GM12878 (cell line): ENCODE data around the gene FAM120A. TPM values are rescaled to one million over a fixed set of nuclear protein-coding genes. Genes with fewer than 3 reads are reported as not detected.
"Not testable (repeated sequence)": the region's sequence is repeated elsewhere in the genome, so short reads cannot be mapped to it uniquely, and the experiment has no call there.

ENCODE experiments used
- ATAC-seq: fragments of 200-7000 bp; cut with Tn5 transposase; 3 replicates; pipeline ENCODE4 v1.9.1; 2020; ENCODE audit warnings: mild to moderate bottlenecking, moderate library complexity
- BruUV-seq: library from RNA; stranded (reverse); fragments of 400-500 nt; replicated peaks from 2 replicates; lab custom pipeline; 2021; lab: Mats Ljungman, UMichigan
- CTCF ChIA-PET: fragments of 300-600 bp; sonication (Branson Sonifier 250); formaldehyde crosslinking; extraction: SDS; loops from one replicate; lab custom pipeline; 2021; ENCODE audit warnings: inconsistent platforms; lab: Yijun Ruan, JAX
- POLR2A ChIA-PET: fragments of 350-600 bp; formaldehyde crosslinking; extraction: SDS; loops from one replicate; lab custom pipeline; 2021; ENCODE audit warnings: inconsistent platforms; lab: Charles Lee
- RAD21 ChIA-PET: fragments of 300-600 bp; sonication (Branson Sonifier 250); formaldehyde crosslinking; loops from one replicate; lab custom pipeline; 2023; ENCODE audit warnings: antibody characterized with exemption; ENCODE audit not compliant: unreplicated experiment; lab: Charles Lee
- SMC1A ChIA-PET: fragments of 300-600 bp; sonication (Branson Sonifier 250); formaldehyde crosslinking; loops from one replicate; lab custom pipeline; 2023; ENCODE audit not compliant: unreplicated experiment, uncharacterized antibody; lab: Charles Lee
- DNase-seq: peaks from one replicate; pipeline ENCODE4 v3.0.0-alpha.2; 2011; ENCODE audit warnings: low read depth, low spot score
- FAIRE-seq: peaks from 3 replicates; lab custom pipeline; 2011; peaks lifted over from hg19 to GRCh38; lab: Jason Lieb, UNC
- H2AFZ ChIP-seq: 2 replicates; pipeline ENCODE4 v1.6.0; 2011; ENCODE audit warnings: low read depth, low read length, control low read depth; ENCODE audit not compliant: control insufficient read depth
- H3K27ac ChIP-seq: 2 replicates; pipeline ENCODE4 v1.5.1; 2011; ENCODE audit warnings: control low read depth; ENCODE audit not compliant: control insufficient read depth, insufficient read depth
- H3K27me3 ChIP-seq, 2 experiments: replicated peaks in 1 of 2; 2 replicates each; pipeline versions ENCODE4 v1.6.0 to v1.6.1; 2011; ENCODE audit warnings: low read length in 1 of 2; ENCODE audit not compliant: control insufficient read depth in 2 of 2, insufficient read depth in 2 of 2
- H3K36me3 ChIP-seq, 2 experiments: 2 replicates each; pipeline ENCODE4 v1.5.1; 2011; ENCODE audit warnings: low read length in 1 of 2; ENCODE audit not compliant: control insufficient read depth in 2 of 2, insufficient read depth in 2 of 2
- H3K4me1 ChIP-seq: 2 replicates; pipeline ENCODE4 v1.6.1; 2011; ENCODE audit warnings: mild to moderate bottlenecking, low read length, moderate library complexity, mixed read lengths; ENCODE audit not compliant: control insufficient read depth, insufficient read depth
- H3K4me2 ChIP-seq: 2 replicates; pipeline ENCODE4 v1.6.0; 2011; ENCODE audit warnings: control low read depth; ENCODE audit not compliant: control insufficient read depth, insufficient read depth
- H3K4me3 ChIP-seq: fragments of 200-600 bp; sonication (generic); 2 replicates; pipeline ENCODE4 v1.5.1; 2016
- H3K79me2 ChIP-seq: 2 replicates; pipeline ENCODE4 v1.6.0; 2011; ENCODE audit warnings: low read length; ENCODE audit not compliant: control insufficient read depth, insufficient read depth
- H3K9ac ChIP-seq: 2 replicates; pipeline ENCODE4 v1.8.0; 2011; ENCODE audit warnings: low read length, control low read depth, mixed read lengths; ENCODE audit not compliant: control insufficient read depth, insufficient read depth
- H3K9me3 ChIP-seq: replicated peaks from 3 replicates; pipeline ENCODE4 v1.5.1; 2011; ENCODE audit warnings: mild to moderate bottlenecking, low read length; ENCODE audit not compliant: control insufficient read depth, insufficient read depth
- H4K20me1 ChIP-seq: 2 replicates; pipeline ENCODE4 v1.6.0; 2011; ENCODE audit not compliant: control insufficient read depth, insufficient read depth
- KAT2A ChIP-seq: conservative IDR thresholded peaks from 2 replicates; pipeline ENCODE4 v1.6.1; 2011; ENCODE audit warnings: low read depth, low read length; ENCODE audit not compliant: control insufficient read depth
- NR2F1 ChIP-seq: fragments of 450-650 bp; conservative IDR thresholded peaks from 2 replicates; pipeline ENCODE4 v1.6.1; 2017; ENCODE audit warnings: mild to moderate bottlenecking
- YY1 ChIP-seq: IDR thresholded peaks from 2 replicates; pipeline ENCODE4 v1.6.1; 2011; ENCODE audit warnings: low read depth, mild to moderate bottlenecking, low read length
- ZNF622 ChIP-seq: fragments of 450-650 bp; IDR thresholded peaks from 2 replicates; pipeline ENCODE4 v1.6.1; 2017; ENCODE audit warnings: mild to moderate bottlenecking, inconsistent platforms
- WGBS: methylation state at CpG from one replicate; pipeline ENCODE4 v1.1.6; 2016; ENCODE audit warnings: low lambda C conversion rate; ENCODE audit not compliant: insufficient replicate concordance, insufficient coverage; ENCODE audit errors: missing lambda C conversion rate; 5-methylcytosine and 5-hydroxymethylcytosine counted together
- in situ Hi-C: fragments of 300-500 bp; cut with MboI; formaldehyde crosslinking; loops from 9 replicates; pipeline ENCODE4 v1.14.3; 2018; ENCODE audit warnings: mixed read lengths
- intact Hi-C: fragments of 100-400 bp; cut with micrococcal nuclease; formaldehyde crosslinking; loops from one replicate; pipeline ENCODE4 v1.14.2; 2022; ENCODE audit not compliant: unreplicated experiment
- polyA plus RNA-seq, 11 experiments: library from polyadenylated mRNA; depleted of rRNA in 4 of 11; unstranded in 6 of 11; stranded (reverse) in 5 of 11; fragments of >200 nt; fragmentation: Nextera tagmentation in 4 of 11; fragmentation: Illumina TruSeq in 1 of 11; extraction: Ambion mirVana in 4 of 11; extraction: Trizol in 1 of 11; gene quantifications; 1 replicate in 1 of 11; 2 replicates in 10 of 11; pipeline versions ENCODE4 v1.2.1 to v1.2.3, GENCODE V29; 2011 to 2016; ENCODE audit warnings: inconsistent platforms in 2 of 11, missing spikeins in 2 of 11, low read depth in 1 of 11
- total RNA-seq, 4 experiments: library from RNA; depleted of rRNA in 3 of 4; stranded (reverse); fragments of >200 nt in 3 of 4; fragmentation: Illumina TruSeq in 1 of 4; extraction: Trizol in 1 of 4; gene quantifications; 2 replicates each; pipeline versions ENCODE4 v1.2.1 to v1.2.3, GENCODE V29; 2013 to 2021

FAM120A gene
- total and polyA plus RNA-seq, 10 of the 15 experiments (the other 5 are each of a cell fraction or from before 2014, with no cell fraction given) = 13.1 to 89.6 (median 52.5) TPM

DNA sequence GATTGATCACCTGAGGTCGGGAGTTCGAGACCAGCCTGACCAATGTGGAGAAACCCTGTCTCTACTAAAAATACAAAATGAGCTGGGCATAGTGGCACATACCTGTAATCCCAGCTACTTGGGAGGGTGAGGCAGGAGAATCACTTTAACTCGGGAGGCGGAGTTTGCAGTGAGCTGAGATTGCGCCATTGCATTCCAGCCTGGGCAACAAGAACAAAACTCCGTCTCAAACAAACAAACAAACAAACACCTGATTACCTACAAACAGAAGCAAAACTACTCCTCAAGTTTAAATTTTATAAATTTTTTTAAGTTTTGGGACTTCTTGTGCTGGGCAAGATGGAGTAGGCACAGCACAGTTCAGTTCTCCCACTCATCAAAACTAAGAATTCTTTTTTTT, 12.2 kb upstream of the FAM120A start:
- FAIRE-seq, intact Hi-C loops, H3K4me1 ChIP-seq: not testable (repeated sequence)

GRCh38 chr9:93440896-93441580, 10.4 kb upstream of the FAM120A start:
- H3K4me3 ChIP-seq = no peak overlapping the region
- ChIA-PET POLR2A (interaction anchor here (0.7 kb wide), 2 partner anchors 66 to 97 kb away, joined by 4 to 6 read pairs; no protein-coding TSS in a partner anchor), CTCF (interaction anchor here (0.7 kb wide), 1 partner anchor 271 kb away, joined by 3 read pairs; no protein-coding TSS in a partner anchor), SMC1A (no interaction called here), RAD21 (no interaction called here)
- peak; percentile 31 for FAIRE-seq
- no TSS peak for BruUV-seq
- no peak overlapping the region for H3K4me2 ChIP-seq
- H2AFZ ChIP-seq = no peak overlapping the region
- H3K79me2 ChIP-seq = no peaks in the 10 kb centered on the region
- in situ Hi-C loops (no loop called here), intact Hi-C loops (no loop called here)
- peaks cover 2 to 4% of the 10 kb centered on the region in 2 experiments; a peak in 1 of 4 replicates for H3K36me3 ChIP-seq
- no peaks in the 10 kb centered on the region for H4K20me1 ChIP-seq
- no peak overlapping the region for H3K27ac ChIP-seq
- no peaks in the 10 kb centered on the region for H3K27me3 ChIP-seq
- 82% methylated on average over 8 of the region's 8 CpGs for WGBS
- H3K9me3 ChIP-seq = no peaks in the 10 kb centered on the region
- TF ChIP-seq YY1 (no peak), NR2F1 (no peak), KAT2A (no peak), ZNF622 (no peak)
- no peak for DNase-seq
- no peaks in the 10 kb centered on the region for H3K4me1 ChIP-seq
- no peak overlapping the region for H3K9ac ChIP-seq
- no peak for ATAC-seq

More for the DNA sequence above, 12.2 kb upstream of the FAM120A start:
- H3K36me3 ChIP-seq, ATAC-seq, H4K20me1 ChIP-seq, SMC1A ChIA-PET, H2AFZ ChIP-seq, H3K4me2 ChIP-seq, H3K9ac ChIP-seq, H3K4me3 ChIP-seq, BruUV-seq, DNase-seq, H3K27me3 ChIP-seq, H3K27ac ChIP-seq, H3K79me2 ChIP-seq, in situ Hi-C loops, RAD21 ChIA-PET, H3K9me3 ChIP-seq: not testable (repeated sequence)
- WGBS = 91% methylated on average over 6 of the region's 6 CpGs
- CTCF ChIA-PET = interaction anchor here (0.6 kb wide), 1 partner anchor 329 kb away, joined by 3 read pairs; no protein-coding TSS in a partner anchor
- POLR2A ChIA-PET = interaction anchor here (0.7 kb wide), 1 partner anchor 342 kb away, joined by 3 read pairs; no protein-coding TSS in a partner anchor
